Activated T-helper 1 cell treated with Interleukin-2 at 50 U/mL for 16 hours (primary cell): ENCODE results near the gene MLYCD.

Experiments
- DNase-seq: peaks from one replicate; pipeline ENCODE4 v3.0.0-alpha.2; 2020; ENCODE audit warnings: low read depth

Gene MLYCD

GRCh38 chr16:83970430-83970815 is 71.5 kb downstream of the MLYCD start:
- no peak for DNase-seq

GRCh38 chr16:83971165-83972130 is 72.5 kb downstream of the MLYCD start:
- no peak for DNase-seq

GRCh38 chr16:83972256-83973008 is 73.5 kb downstream of the MLYCD start:
- DNase-seq, result no peak

- DNase-seq, result no peak
These were observed 74.2 kb downstream of the MLYCD start for GRCh38 chr16:83973077-83973476.

GRCh38 chr16:83973581-83974385 is 74.9 kb downstream of the MLYCD start:
- DNase-seq, result no peak

GRCh38 chr16:83974475-83974874 is 75.6 kb downstream of the MLYCD start:
- no peak for DNase-seq

GRCh38 chr16:83975590-83976260 is 76.8 kb downstream of the MLYCD start:
- DNase-seq, result no peak
